IMR-90 (cell line): Measurements from ENCODE around the gene NISCH. TPM values are rescaled to one million over a fixed set of nuclear protein-coding genes. Genes with fewer than 3 reads are reported as not detected.

Source experiments
- ATAC-seq: fragments of 200-7000 bp; cut with Tn5 transposase; 2 replicates; pipeline ENCODE4 v1.9.1; 2020; ENCODE audit warnings: low read depth, mild to moderate bottlenecking, moderate library complexity
- BruUV-seq: library from RNA; stranded (reverse); fragments of 400-500 nt; replicated peaks from 2 replicates; lab custom pipeline; 2021; lab: Mats Ljungman, UMichigan
- CTCF ChIA-PET: fragments of 300-600 bp; formaldehyde crosslinking; extraction: SDS; loops from one replicate; lab custom pipeline; 2021; ENCODE audit warnings: antibody characterized with exemption; lab: Yijun Ruan, JAX
- POLR2A ChIA-PET: fragments of 300-600 bp; sonication (Branson Sonifier 250); formaldehyde crosslinking; loops from one replicate; lab custom pipeline; 2022; ENCODE audit warnings: antibody characterized with exemption; ENCODE audit not compliant: unreplicated experiment; lab: Charles Lee
- DNase-seq: peaks from one replicate; pipeline ENCODE4 v3.0.0; 2013
- H2AFZ ChIP-seq: replicated peaks from 2 replicates; pipeline ENCODE3; 2013; ENCODE audit warnings: low read length, mild to moderate bottlenecking; ENCODE audit not compliant: poor library complexity
- H2AK5ac ChIP-seq: 2 replicates; pipeline ENCODE4 v1.6.1; 2013; ENCODE audit warnings: low read depth, low read length, inconsistent platforms
- H2AK9ac ChIP-seq: replicated peaks from 2 replicates; pipeline ENCODE3; 2013; ENCODE audit warnings: mild to moderate bottlenecking, low read depth, low read length, moderate library complexity; ENCODE audit not compliant: poor library complexity
- H2BK120ac ChIP-seq: 2 replicates; pipeline ENCODE4 v1.6.1; 2013; ENCODE audit warnings: low read depth, low read length, inconsistent platforms
- H2BK15ac ChIP-seq: 3 replicates; pipeline ENCODE4 v1.6.1; 2013; ENCODE audit warnings: low read depth, low read length, inconsistent platforms
- H2BK20ac ChIP-seq: 2 replicates; pipeline ENCODE4 v1.6.1; 2013; ENCODE audit warnings: low read depth, mild to moderate bottlenecking, inconsistent platforms, low read length, moderate library complexity
- H2BK5ac ChIP-seq: 2 replicates; pipeline ENCODE4 v1.6.1; 2013; ENCODE audit warnings: mild to moderate bottlenecking, low read depth, low read length, inconsistent platforms; ENCODE audit not compliant: poor library complexity, severe bottlenecking
- H3K14ac ChIP-seq: replicated peaks from 2 replicates; pipeline ENCODE4 v1.6.1; 2013; ENCODE audit warnings: low read depth, low read length, inconsistent platforms
- H3K18ac ChIP-seq: 2 replicates; pipeline ENCODE4 v1.6.1; 2013; ENCODE audit warnings: low read depth, low read length, control low read depth
- H3K23ac ChIP-seq: 2 replicates; pipeline ENCODE4 v1.6.1; 2013; ENCODE audit warnings: low read depth, low read length, inconsistent platforms
- H3K27ac ChIP-seq: 2 replicates; pipeline ENCODE4 v1.5.1; 2013; ENCODE audit warnings: mild to moderate bottlenecking, control low read depth, low read length; ENCODE audit not compliant: insufficient read depth
- H3K27me3 ChIP-seq: 2 replicates; pipeline ENCODE4 v1.6.1; 2013; ENCODE audit warnings: low read length; ENCODE audit not compliant: control insufficient read depth, insufficient read depth
- H3K36me3 ChIP-seq: 2 replicates; pipeline ENCODE4 v1.6.1; 2013; ENCODE audit warnings: low read length, mixed read lengths; ENCODE audit not compliant: control insufficient read depth, insufficient read depth
- H3K4ac ChIP-seq: 2 replicates; pipeline ENCODE4 v1.6.1; 2013; ENCODE audit warnings: low read depth, low read length, inconsistent platforms
- H3K4me1 ChIP-seq: 2 replicates; pipeline ENCODE4 v1.6.1; 2013; ENCODE audit warnings: low read length, mixed read lengths; ENCODE audit not compliant: control insufficient read depth, insufficient read depth
- H3K4me2 ChIP-seq: 2 replicates; pipeline ENCODE4 v1.6.1; 2013; ENCODE audit warnings: low read depth, mild to moderate bottlenecking, control low read depth, low read length, moderate library complexity
- H3K4me3 ChIP-seq: 2 replicates; pipeline ENCODE4 v1.5.1; 2013; ENCODE audit warnings: low read depth, mild to moderate bottlenecking, control low read depth, low read length, moderate library complexity; ENCODE audit not compliant: insufficient read depth
- H3K56ac ChIP-seq: 2 replicates; pipeline ENCODE4 v1.6.1; 2013; ENCODE audit warnings: low read length, inconsistent platforms; ENCODE audit not compliant: insufficient read depth; ENCODE audit errors: extremely low read depth
- H3K79me1 ChIP-seq, 2 experiments: 2 replicates each; pipeline ENCODE4 v1.6.1; 2013; ENCODE audit warnings: low read length in 2 of 2, inconsistent platforms in 1 of 2, low read depth in 1 of 2
- H3K9ac ChIP-seq: 2 replicates; pipeline ENCODE4 v1.6.1; 2013; ENCODE audit warnings: low read depth, low read length, control low read depth
- H3K9me1 ChIP-seq: 2 replicates; pipeline ENCODE4 v1.6.1; 2013; ENCODE audit warnings: low read length, inconsistent platforms; ENCODE audit not compliant: insufficient read depth
- H3K9me3 ChIP-seq: 2 replicates; pipeline ENCODE4 v1.6.1; 2013; ENCODE audit warnings: low read length; ENCODE audit not compliant: control insufficient read depth, insufficient read depth
- H4K20me1 ChIP-seq: 2 replicates; pipeline ENCODE4 v1.6.1; 2013; ENCODE audit warnings: low read length, inconsistent platforms; ENCODE audit not compliant: insufficient read depth
- H4K5ac ChIP-seq: 2 replicates; pipeline ENCODE4 v1.6.1; 2013; ENCODE audit warnings: mild to moderate bottlenecking, low read depth, low read length, control low read depth
- H4K8ac ChIP-seq, 2 experiments: 2 replicates each; pipeline ENCODE4 v1.6.1; 2013; ENCODE audit warnings: low read depth in 2 of 2, low read length in 2 of 2, control low read depth in 1 of 2, inconsistent platforms in 1 of 2
- H4K91ac ChIP-seq: 2 replicates; pipeline ENCODE4 v1.6.1; 2013; ENCODE audit warnings: low read depth, low read length, inconsistent platforms; ENCODE audit not compliant: insufficient read depth
- BHLHE40 ChIP-seq: fragments of 150-350 bp; IDR thresholded peaks from 2 replicates; pipeline ENCODE4 v1.6.1; 2016; ENCODE audit warnings: mild to moderate bottlenecking, low read depth, low read length
- USF2 ChIP-seq: fragments of 150-350 bp; IDR thresholded peaks from 2 replicates; pipeline ENCODE4 v1.6.1; 2017; ENCODE audit warnings: mild to moderate bottlenecking, antibody characterized with exemption, low read length, low read depth
- WGBS, 2 experiments: methylation state at CpG; one replicate each; pipeline versions ENCODE4 v1.1.5 to v1.1.7; 2013; ENCODE audit warnings: missing lambda C conversion rate in 2 of 2; ENCODE audit not compliant: insufficient read length in 1 of 2; ENCODE audit errors: extremely low coverage in 2 of 2; 5-methylcytosine and 5-hydroxymethylcytosine counted together
- dilution Hi-C: fragments of 300-500 bp; cut with HindIII; formaldehyde crosslinking; loops from one replicate; pipeline ENCODE4 v1.14.3; 2018; ENCODE audit warnings: low sequenced_read_pairs; ENCODE audit not compliant: unreplicated experiment
- in situ Hi-C: fragments of 300-500 bp; cut with MboI; formaldehyde crosslinking; loops from 3 replicates; pipeline ENCODE4 v1.14.3; 2019; ENCODE audit warnings: low sequenced_read_pairs, inconsistent platforms, mixed read lengths
- intact Hi-C: fragments of 100-400 bp; cut with micrococcal nuclease; formaldehyde crosslinking; loops from 2 replicates; pipeline ENCODE4 v1.10.0; 2022
- polyA plus RNA-seq, 3 experiments: library from polyadenylated mRNA; depleted of rRNA; stranded (reverse); fragments of >200 nt; gene quantifications; 2 replicates each; pipeline ENCODE4 v1.2.3, GENCODE V29; 2012; ENCODE audit warnings: low replicate concordance in 1 of 3
- total RNA-seq: library from RNA; depleted of rRNA; stranded (reverse); fragments of >200 nt; gene quantifications from 2 replicates; pipeline ENCODE4 v1.2.3, GENCODE V29; 2012

NISCH gene
- total and polyA plus RNA-seq, 2 of the 4 experiments (the other 2 are of a cell fraction) = 36.9 to 86.0 TPM

GRCh38 chr3:52483577-52484381, 28.4 kb downstream of the NISCH start:
- H3K18ac ChIP-seq = no peak overlapping the region
- 0 out of 2 replicates have a peak overlapping the region, but pooled peaks have one; percentile 19 for H3K14ac ChIP-seq
- intact Hi-C loops = no loop called here
- POLR2A ChIA-PET = no interaction called here
- peaks cover 4 to 41% of the 10 kb centered on the region in 2 experiments; a peak in 3 of 4 replicates for H3K79me1 ChIP-seq
- H3K9me1 ChIP-seq = peaks cover 14% of the 10 kb centered on the region; the same call in 1 of the 2 replicates
- DNase-seq (peak; percentile 68), ATAC-seq (peak; percentile 82)
- H3K9ac ChIP-seq = no peak overlapping the region
- H3K56ac ChIP-seq = no peak overlapping the region
- H2BK120ac ChIP-seq = no peak overlapping the region
- H3K4me2 ChIP-seq = no peak overlapping the region
- H2AK9ac ChIP-seq = peak overlapping the region; percentile 5
- peaks cover 32% of the 10 kb centered on the region for H4K20me1 ChIP-seq
- H3K4me1 ChIP-seq = peaks cover 13% of the 10 kb centered on the region; the same call in 1 of the 2 replicates
- H3K27me3 ChIP-seq = no peaks in the 10 kb centered on the region
- dilution Hi-C loops = no loop called here
- 0 out of 2 replicates have a peak overlapping the region, but pooled peaks have one; percentile 27 for H2AK5ac ChIP-seq
- peak overlapping the region; percentile 13; the same call in 1 of the 2 replicates for H3K4ac ChIP-seq
- no peak overlapping the region for H2BK15ac ChIP-seq
- no peak for TF ChIP-seq USF2
- peak; percentile 74 for TF ChIP-seq BHLHE40
- H3K4me3 ChIP-seq = no peak overlapping the region
- H4K8ac ChIP-seq = no peak overlapping the region
- no peak overlapping the region for H4K5ac ChIP-seq
- H3K27ac ChIP-seq = peak overlapping the region; percentile 6; the same call in 1 of the 2 replicates
- H4K91ac ChIP-seq = no peak overlapping the region
- H2BK20ac ChIP-seq = no peak overlapping the region
- H3K9me3 ChIP-seq = no peaks in the 10 kb centered on the region
- peak overlapping the region; percentile 66; the same call in 1 of the 2 replicates for H3K23ac ChIP-seq
- H2AFZ ChIP-seq = peak overlapping the region; percentile 37
- CTCF ChIA-PET = no interaction called here
- 31% methylated on average over 5 of the region's 13 CpGs; no CpG with 5 or more reads in 1 of the 2 experiments for WGBS, 2 experiments
- in situ Hi-C loops = no loop called here
- H3K36me3 ChIP-seq = peaks cover 82% of the 10 kb centered on the region
- no TSS peak for BruUV-seq
- H2BK5ac ChIP-seq = no peak overlapping the region
